Fibroblast of lung (primary cell): ENCODE results near the gene FBLN7. TPM values are rescaled to one million over a fixed set of nuclear protein-coding genes. Genes with fewer than 3 reads are reported as not detected.
A peak's percentile ranks its signal among the peaks of the same experiment; 100 is the strongest.

Experiments used
- DNase-seq, 2 donors: peaks; one replicate each; pipeline versions ENCODE4 v3.0.0 to v3.0.0-alpha.2; 2010; ENCODE audit warnings: low read depth in 2 of 2
- H2AFZ ChIP-seq: 2 replicates; pipeline ENCODE4 v1.5.1; 2012; ENCODE audit warnings: low read length, control low read depth, inconsistent platforms
- H3K27ac ChIP-seq: 2 replicates; pipeline ENCODE4 v1.5.1; 2011; ENCODE audit warnings: low read length, control low read depth; ENCODE audit not compliant: insufficient read depth
- H3K27me3 ChIP-seq: 2 replicates; pipeline ENCODE4 v1.5.1; 2011; ENCODE audit warnings: mild to moderate bottlenecking, low read length; ENCODE audit not compliant: control insufficient read depth, insufficient read depth
- H3K36me3 ChIP-seq: 2 replicates; pipeline ENCODE4 v1.5.1; 2011; ENCODE audit warnings: low read length; ENCODE audit not compliant: control insufficient read depth, insufficient read depth
- H3K4me1 ChIP-seq: 2 replicates; pipeline ENCODE4 v1.5.1; 2011; ENCODE audit warnings: low read length; ENCODE audit not compliant: control insufficient read depth, insufficient read depth; ENCODE audit errors: extremely low read depth
- H3K4me2 ChIP-seq: 2 replicates; pipeline ENCODE4 v1.5.1; 2011; ENCODE audit warnings: low read length, control low read depth; ENCODE audit not compliant: insufficient read depth; ENCODE audit errors: extremely low read depth
- H3K4me3 ChIP-seq, 4 experiments: fragments of 200-600 bp in 1 of 4; sonication (generic) in 1 of 4; replicated peaks in 1 of 4; 2 replicates each; pipeline ENCODE4 v1.5.1; 2011 to 2016; ENCODE audit warnings: low read length in 4 of 4, low read depth in 3 of 4, mild to moderate bottlenecking in 3 of 4, control low read depth in 2 of 4, inconsistent platforms in 1 of 4, mixed read lengths in 1 of 4; ENCODE audit not compliant: insufficient read depth in 1 of 4; ENCODE audit errors: control extremely low read depth in 1 of 4
- H3K79me2 ChIP-seq: 2 replicates; pipeline ENCODE4 v1.5.1; 2012; ENCODE audit warnings: mild to moderate bottlenecking, low read length, inconsistent platforms; ENCODE audit not compliant: control insufficient read depth, insufficient read depth
- H3K9ac ChIP-seq: 2 replicates; pipeline ENCODE4 v1.5.1; 2011; ENCODE audit warnings: mild to moderate bottlenecking, low read length, control low read depth; ENCODE audit not compliant: insufficient read depth
- H3K9me3 ChIP-seq: 2 replicates; pipeline ENCODE4 v1.5.1; 2012; ENCODE audit warnings: low read depth, low read length; ENCODE audit not compliant: control insufficient read depth, insufficient read depth
- H4K20me1 ChIP-seq: 2 replicates; pipeline ENCODE4 v1.5.1; 2011; ENCODE audit warnings: low read length; ENCODE audit not compliant: control insufficient read depth, insufficient read depth; ENCODE audit errors: extremely low read depth
- EZH2 ChIP-seq: IDR thresholded peaks from 2 replicates; pipeline ENCODE4 v1.5.1; 2012; ENCODE audit warnings: low read length, control low read depth, mild to moderate bottlenecking; ENCODE audit errors: missing control alignments
- polyA plus RNA-seq, 2 donors: library from polyadenylated mRNA; depleted of rRNA in 1 of 2; stranded (reverse) in 1 of 2; unstranded in 1 of 2; fragments of >200 nt; gene quantifications; 2 replicates each; pipeline ENCODE4 v1.2.1, GENCODE V29; 2011 to 2012; ENCODE audit warnings: missing spikeins in 1 of 2
- total RNA-seq: library from RNA; depleted of rRNA; stranded (reverse); fragments of >200 nt; gene quantifications from 2 replicates; pipeline ENCODE4 v1.2.1, GENCODE V29; 2014
- TF ChIP-seq, protein P1 (sequence below), 2 donors: IDR thresholded peaks in 1 of 2; conservative IDR thresholded peaks in 1 of 2; 1 replicate in 1 of 2; 2 replicates in 1 of 2; pipeline ENCODE4 v1.5.1; 2011 to 2012; ENCODE audit warnings: low read length in 2 of 2, control low read depth in 1 of 2, inconsistent platforms in 1 of 2, low read depth in 1 of 2, mild to moderate bottlenecking in 1 of 2

The FBLN7 gene
- total and polyA plus RNA-seq, 2 donors (not counting 1 experiment from before 2014, with no cell fraction given): 0.99 to 4.6 TPM

GRCh38 chr2:112144966-112145365 lies 6.8 kb downstream of the FBLN7 start:
- H3K4me3 ChIP-seq: no peak overlapping the region
- H2AFZ ChIP-seq: no peak overlapping the region
- TF ChIP-seq, protein P1, sequence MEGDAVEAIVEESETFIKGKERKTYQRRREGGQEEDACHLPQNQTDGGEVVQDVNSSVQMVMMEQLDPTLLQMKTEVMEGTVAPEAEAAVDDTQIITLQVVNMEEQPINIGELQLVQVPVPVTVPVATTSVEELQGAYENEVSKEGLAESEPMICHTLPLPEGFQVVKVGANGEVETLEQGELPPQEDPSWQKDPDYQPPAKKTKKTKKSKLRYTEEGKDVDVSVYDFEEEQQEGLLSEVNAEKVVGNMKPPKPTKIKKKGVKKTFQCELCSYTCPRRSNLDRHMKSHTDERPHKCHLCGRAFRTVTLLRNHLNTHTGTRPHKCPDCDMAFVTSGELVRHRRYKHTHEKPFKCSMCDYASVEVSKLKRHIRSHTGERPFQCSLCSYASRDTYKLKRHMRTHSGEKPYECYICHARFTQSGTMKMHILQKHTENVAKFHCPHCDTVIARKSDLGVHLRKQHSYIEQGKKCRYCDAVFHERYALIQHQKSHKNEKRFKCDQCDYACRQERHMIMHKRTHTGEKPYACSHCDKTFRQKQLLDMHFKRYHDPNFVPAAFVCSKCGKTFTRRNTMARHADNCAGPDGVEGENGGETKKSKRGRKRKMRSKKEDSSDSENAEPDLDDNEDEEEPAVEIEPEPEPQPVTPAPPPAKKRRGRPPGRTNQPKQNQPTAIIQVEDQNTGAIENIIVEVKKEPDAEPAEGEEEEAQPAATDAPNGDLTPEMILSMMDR (conservative IDR thresholded peaks at IDR 0.05 in 1 of 2, IDR thresholded peaks at IDR 0.05 in 1 of 2; ENCODE audit: low read depth in 1 of 2, low read length in 2 of 2): no peak
- TF ChIP-seq EZH2: no peak
- H3K79me2 ChIP-seq: no peaks in the 10 kb centered on the region
- H4K20me1 ChIP-seq: no peaks in the 10 kb centered on the region
- H3K4me1 ChIP-seq: peaks cover 3% of the 10 kb centered on the region
- H3K9ac ChIP-seq: no peak overlapping the region
- no peak for DNase-seq
- no peak overlapping the region for H3K4me2 ChIP-seq
- no peak overlapping the region for H3K27ac ChIP-seq
- H3K36me3 ChIP-seq: no peaks in the 10 kb centered on the region
- H3K27me3 ChIP-seq: no peaks in the 10 kb centered on the region
- no peaks in the 10 kb centered on the region for H3K9me3 ChIP-seq

GRCh38 chr2:112147382-112148168 lies 9.4 kb downstream of the FBLN7 start:
- peak overlapping the region; percentile 9 for H3K4me2 ChIP-seq
- no peak for DNase-seq
- H3K27ac ChIP-seq: no peak overlapping the region
- H3K4me1 ChIP-seq: peaks cover 7% of the 10 kb centered on the region
- no peaks in the 10 kb centered on the region for H3K36me3 ChIP-seq
- no peaks in the 10 kb centered on the region for H4K20me1 ChIP-seq
- peak overlapping the region; percentile 19 for H2AFZ ChIP-seq
- H3K4me3 ChIP-seq: no peak overlapping the region
- TF ChIP-seq, protein P1 (conservative IDR thresholded peaks at IDR 0.05 in 1 of 2, IDR thresholded peaks at IDR 0.05 in 1 of 2; ENCODE audit: low read depth in 1 of 2, low read length in 2 of 2): no peak
- no peak for TF ChIP-seq EZH2
- H3K27me3 ChIP-seq: no peaks in the 10 kb centered on the region
- H3K79me2 ChIP-seq: no peaks in the 10 kb centered on the region
- H3K9me3 ChIP-seq: no peaks in the 10 kb centered on the region
- no peak overlapping the region for H3K9ac ChIP-seq

GRCh38 chr2:112148477-112148876 lies 10.3 kb downstream of the FBLN7 start:
- Histone ChIP-seq H3K4me1 (peaks cover 7% of the 10 kb centered on the region), H3K9me3 (no peaks in the 10 kb centered on the region), H4K20me1 (no peaks in the 10 kb centered on the region), H3K4me2 (no peak overlapping the region), H2AFZ (no peak overlapping the region), H3K4me3 (no peak overlapping the region), H3K27me3 (no peaks in the 10 kb centered on the region), H3K27ac (no peak overlapping the region), H3K79me2 (no peaks in the 10 kb centered on the region), H3K9ac (no peak overlapping the region), H3K36me3 (peaks cover 2% of the 10 kb centered on the region)
- TF ChIP-seq EZH2: no peak
- TF ChIP-seq, protein P1 (conservative IDR thresholded peaks at IDR 0.05 in 1 of 2, IDR thresholded peaks at IDR 0.05 in 1 of 2; ENCODE audit: low read depth in 1 of 2, low read length in 2 of 2): no peak
- DNase-seq: no peak
